ENCODE data around the gene DBN1. TPM values are rescaled to one million over a fixed set of nuclear protein-coding genes. Genes with fewer than 3 reads are reported as not detected.

Gene DBN1
- total RNA-seq, 1 experiment from 2014 or later, result 127 TPM

GRCh38 chr5:177499842-177500241, 26.4 kb upstream of the DBN1 start:
- Histone ChIP-seq H3F3A (ENCODE audit: low read length, unreplicated experiment) (peaks cover 4% of the 10 kb centered on the region), H4K20me1 (ENCODE audit: low read length) (peaks cover 8% of the 10 kb centered on the region; the same call in 1 of the 2 replicates), H3K4me1 (ENCODE audit: insufficient read depth, low read length) (peaks cover 22% of the 10 kb centered on the region), H3K9ac (ENCODE audit: low read length) (no peak overlapping the region), H3K27ac (ENCODE audit: low read length) (no peak overlapping the region), H3K4me2 (ENCODE audit: low read length) (no peak overlapping the region), H3K79me2 (ENCODE audit: low read length) (peaks cover 22% of the 10 kb centered on the region), H3K27me3 (ENCODE audit: low read length) (no peaks in the 10 kb centered on the region), H3K9me3 (ENCODE audit: low read length) (no peaks in the 10 kb centered on the region), H3K9me2 (replicated peaks; ENCODE audit: low read length) (no peaks in the 10 kb centered on the region), H3K4me3 (ENCODE audit: low read length) (no peak overlapping the region), H3K36me3 (ENCODE audit: low read depth, low read length) (no peaks in the 10 kb centered on the region; the same call in 1 of the 2 replicates), H2AFZ (ENCODE audit: low read length) (no peak overlapping the region)
- ATAC-seq (no peak), DNase-seq (no peak)
- BruUV-seq (replicated peaks), result no TSS peak
- intact Hi-C loops (cut with micrococcal nuclease), result loop anchor here (5.0 kb wide), 2 partner anchors 198 to 388 kb away; partner anchors contain the start of genes PRELID1 and RAB24
- TF ChIP-seq EZH2phosphoT487 (IDR thresholded peaks at IDR 0.05; ENCODE audit: borderline replicate concordance, low read length), result no peak
- TF ChIP-seq CTCF (conservative IDR thresholded peaks at IDR 0.05; ENCODE audit: low read depth, low read length), result no peak
- TF ChIP-seq EZH2 (IDR thresholded peaks at IDR 0.05; ENCODE audit: low read length, unreplicated experiment), result no peak
- POLR2A ChIA-PET (ENCODE audit: unreplicated experiment), result no interaction called here
- CTCF ChIA-PET, result no interaction called here

- intact Hi-C loops (cut with micrococcal nuclease), result loop anchor here (5.0 kb wide), 1 partner anchor 196 kb away; the partner anchor contains the start of genes PRELID1 and RAB24
Observed at GRCh38 chr5:177498013-177498787, 24.8 kb upstream of the DBN1 start.

More at GRCh38 chr5:177498013-177498787, 24.8 kb upstream of the DBN1 start:
- H3K27me3 ChIP-seq (ENCODE audit: low read length), result no peaks in the 10 kb centered on the region
- H2AFZ ChIP-seq (ENCODE audit: low read length), result peak overlapping the region; percentile 88
- H3K4me1 ChIP-seq (ENCODE audit: insufficient read depth, low read length), result peaks cover 38% of the 10 kb centered on the region
- H3K4me3 ChIP-seq (ENCODE audit: low read length), result peak overlapping the region; percentile 76
- H3K36me3 ChIP-seq (ENCODE audit: low read depth, low read length), result peaks cover 5% of the 10 kb centered on the region; the same call in 1 of the 2 replicates
- peak overlapping the region; percentile 99 for H3K4me2 ChIP-seq (ENCODE audit: low read length)
- H3K9me2 ChIP-seq (replicated peaks; ENCODE audit: low read length), result no peaks in the 10 kb centered on the region
- TSS peak; percentile 73 for BruUV-seq (replicated peaks)
- peak overlapping the region; percentile 35; the same call in 1 of the 2 replicates for H3K9ac ChIP-seq (ENCODE audit: low read length)
- ATAC-seq (0 out of 2 replicates have a peak, but pooled peaks have one; percentile 1), DNase-seq (peak; percentile 29)
- no peak for TF ChIP-seq EZH2phosphoT487 (IDR thresholded peaks at IDR 0.05; ENCODE audit: borderline replicate concordance, low read length)
- no peak for TF ChIP-seq CTCF (conservative IDR thresholded peaks at IDR 0.05; ENCODE audit: low read depth, low read length)
- TF ChIP-seq EZH2 (IDR thresholded peaks at IDR 0.05; ENCODE audit: low read length, unreplicated experiment), result no peak
- peaks cover 8% of the 10 kb centered on the region; the same call in 1 of the 2 replicates for H4K20me1 ChIP-seq (ENCODE audit: low read length)
- H3K79me2 ChIP-seq (ENCODE audit: low read length), result peaks cover 31% of the 10 kb centered on the region
- ChIA-PET POLR2A (ENCODE audit: unreplicated experiment) (interaction anchor here (0.6 to 1.0 kb wide), 8 partner anchors 26 to 119 kb away, joined by 3 to 6 read pairs (median 3); no protein-coding TSS in a partner anchor), CTCF (interaction anchor here (0.9 to 1.4 kb wide), 3 partner anchors 40 to 94 kb away, joined by 3 to 7 read pairs (median 6); no protein-coding TSS in a partner anchor)
- H3K27ac ChIP-seq (ENCODE audit: low read length), result peak overlapping the region; percentile 22; the same call in 1 of the 2 replicates
- no peaks in the 10 kb centered on the region for H3K9me3 ChIP-seq (ENCODE audit: low read length)
- H3F3A ChIP-seq (ENCODE audit: low read length, unreplicated experiment), result peaks cover 4% of the 10 kb centered on the region

All from PC-3 (cell line).